OCI-LY7 (cell line): ENCODE measurements around the gene DNAJC11.

Experiments used
- EZH2phosphoT487 ChIP-seq: fragments of 200-600 bp; sonication (generic); IDR thresholded peaks from 2 replicates; pipeline ENCODE4 v1.6.1; 2018; ENCODE audit warnings: low read depth, borderline replicate concordance, mild to moderate bottlenecking, mixed run types, antibody characterized with exemption, low read length, moderate library complexity, mixed read lengths
- TF ChIP-seq, protein P1 (sequence below): fragments of 200-600 bp; sonication (generic); conservative IDR thresholded peaks from 2 replicates; pipeline ENCODE4 v1.5.1; 2014; ENCODE audit warnings: mild to moderate bottlenecking, antibody characterized with exemption, low read length, moderate library complexity, mixed read lengths

- TF ChIP-seq, protein P1, sequence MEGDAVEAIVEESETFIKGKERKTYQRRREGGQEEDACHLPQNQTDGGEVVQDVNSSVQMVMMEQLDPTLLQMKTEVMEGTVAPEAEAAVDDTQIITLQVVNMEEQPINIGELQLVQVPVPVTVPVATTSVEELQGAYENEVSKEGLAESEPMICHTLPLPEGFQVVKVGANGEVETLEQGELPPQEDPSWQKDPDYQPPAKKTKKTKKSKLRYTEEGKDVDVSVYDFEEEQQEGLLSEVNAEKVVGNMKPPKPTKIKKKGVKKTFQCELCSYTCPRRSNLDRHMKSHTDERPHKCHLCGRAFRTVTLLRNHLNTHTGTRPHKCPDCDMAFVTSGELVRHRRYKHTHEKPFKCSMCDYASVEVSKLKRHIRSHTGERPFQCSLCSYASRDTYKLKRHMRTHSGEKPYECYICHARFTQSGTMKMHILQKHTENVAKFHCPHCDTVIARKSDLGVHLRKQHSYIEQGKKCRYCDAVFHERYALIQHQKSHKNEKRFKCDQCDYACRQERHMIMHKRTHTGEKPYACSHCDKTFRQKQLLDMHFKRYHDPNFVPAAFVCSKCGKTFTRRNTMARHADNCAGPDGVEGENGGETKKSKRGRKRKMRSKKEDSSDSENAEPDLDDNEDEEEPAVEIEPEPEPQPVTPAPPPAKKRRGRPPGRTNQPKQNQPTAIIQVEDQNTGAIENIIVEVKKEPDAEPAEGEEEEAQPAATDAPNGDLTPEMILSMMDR, result no peak
- TF ChIP-seq EZH2phosphoT487, result no peak
Measured at GRCh38 chr1:6586404-6586816, 115.2 kb downstream of the DNAJC11 start.
